Neural cell (in vitro differentiated cells): ENCODE data around the gene THAP4. TPM values are rescaled to one million over a fixed set of nuclear protein-coding genes. Genes with fewer than 3 reads are reported as not detected.

ENCODE experiments used
- H2AFZ ChIP-seq: fragments of 200-600, 300-800 bp; sonication (generic), shearing (Covaris generic); 2 replicates; pipeline ENCODE4 v1.6.0; 2014; ENCODE audit warnings: low read depth, mild to moderate bottlenecking, antibody characterized with exemption, low read length, moderate library complexity
- H3F3A ChIP-seq: fragments of 200-600 bp; shearing (Covaris generic); 2 replicates; pipeline ENCODE4 v1.6.1; 2016; ENCODE audit warnings: mild to moderate bottlenecking, moderate library complexity, mixed read lengths, antibody characterized with exemption, low read length; ENCODE audit not compliant: insufficient read depth, poor library complexity, severe bottlenecking
- H3K27ac ChIP-seq: fragments of 200-600, 300-800 bp; sonication (generic), shearing (Covaris generic); 2 replicates; pipeline ENCODE4 v1.5.1; 2014; ENCODE audit warnings: mild to moderate bottlenecking, low read length, moderate library complexity
- H3K27me3 ChIP-seq: fragments of 300-800, 200-600 bp; sonication (generic), shearing (Covaris generic); 2 replicates; pipeline ENCODE4 v1.6.0; 2014; ENCODE audit warnings: mild to moderate bottlenecking, low read depth, low read length, moderate library complexity; ENCODE audit not compliant: insufficient read depth
- H3K36me3 ChIP-seq: fragments of 300-800, 200-600 bp; sonication (generic), shearing (Covaris generic); 2 replicates; pipeline ENCODE4 v1.5.1; 2014; ENCODE audit warnings: mild to moderate bottlenecking, antibody characterized with exemption, low read length, moderate library complexity; ENCODE audit not compliant: insufficient read depth
- H3K4me2 ChIP-seq: fragments of 300-800, 200-600 bp; sonication (generic), shearing (Covaris generic); 2 replicates; pipeline ENCODE4 v1.6.0; 2014; ENCODE audit warnings: mild to moderate bottlenecking, low read length
- H3K4me3 ChIP-seq: fragments of 300-800, 200-600 bp; sonication (generic), shearing (Covaris generic); 2 replicates; pipeline ENCODE4 v1.5.1; 2014; ENCODE audit warnings: mild to moderate bottlenecking, low read length, moderate library complexity
- H3K79me2 ChIP-seq: fragments of 200-600 bp; shearing (Covaris generic); replicated peaks from 2 replicates; pipeline ENCODE4 v1.6.0; 2014; ENCODE audit warnings: mild to moderate bottlenecking, low read length, moderate library complexity; ENCODE audit not compliant: insufficient read depth
- H3K9ac ChIP-seq: fragments of 300-800, 200-600 bp; sonication (generic), shearing (Covaris generic); 2 replicates; pipeline ENCODE4 v1.6.1; 2016; ENCODE audit warnings: mild to moderate bottlenecking, low read length, mixed read lengths
- H3K9me2 ChIP-seq: fragments of 200-600 bp; shearing (Covaris generic); 2 replicates; pipeline ENCODE4 v1.6.1; 2016; ENCODE audit warnings: mild to moderate bottlenecking, low read length, mixed read lengths; ENCODE audit not compliant: insufficient read depth
- H3K9me3 ChIP-seq: fragments of 200-600, 300-800 bp; sonication (generic), shearing (Covaris generic); 2 replicates; pipeline ENCODE4 v1.6.1; 2016; ENCODE audit warnings: mild to moderate bottlenecking, mixed run types, low read length, moderate library complexity, mixed read lengths
- H4K20me1 ChIP-seq: fragments of 200-600 bp; shearing (Covaris generic); 2 replicates; pipeline ENCODE4 v1.6.1; 2016; ENCODE audit warnings: mild to moderate bottlenecking, mixed run types; ENCODE audit not compliant: insufficient read depth
- CTCF ChIP-seq: fragments of 450-650 bp; IDR thresholded peaks from 2 replicates; pipeline ENCODE4 v1.5.1; 2014; ENCODE audit warnings: antibody characterized with exemption, mild to moderate bottlenecking, moderate library complexity; ENCODE audit not compliant: poor library complexity, severe bottlenecking
- EP300 ChIP-seq: fragments of 450-650 bp; conservative IDR thresholded peaks from 2 replicates; pipeline ENCODE4 v1.6.1; 2014; ENCODE audit warnings: antibody characterized with exemption, mild to moderate bottlenecking, moderate library complexity; ENCODE audit not compliant: poor library complexity, severe bottlenecking
- EZH2 ChIP-seq: fragments of 200-600, 300-800 bp; shearing (Covaris generic), sonication (generic); IDR thresholded peaks from 2 replicates; pipeline ENCODE4 v1.6.1; 2014; ENCODE audit warnings: antibody characterized with exemption, low read length, borderline replicate concordance, mild to moderate bottlenecking; ENCODE audit not compliant: insufficient read depth, poor library complexity, severe bottlenecking
- MXI1 ChIP-seq: fragments of 450-650 bp; conservative IDR thresholded peaks from 2 replicates; pipeline ENCODE4 v1.6.1; 2014; ENCODE audit warnings: antibody characterized with exemption, mild to moderate bottlenecking; ENCODE audit not compliant: poor library complexity, severe bottlenecking
- POLR2AphosphoS5 ChIP-seq: IDR thresholded peaks from 2 replicates; pipeline ENCODE4 v1.6.1; 2012
- RAD21 ChIP-seq: fragments of 450-650 bp; conservative IDR thresholded peaks from 2 replicates; pipeline ENCODE4 v1.6.1; 2014; ENCODE audit warnings: antibody characterized with exemption, mild to moderate bottlenecking, moderate library complexity
- SMC3 ChIP-seq: fragments of 450-650 bp; conservative IDR thresholded peaks from 2 replicates; pipeline ENCODE4 v1.6.1; 2014; ENCODE audit warnings: antibody characterized with exemption, mild to moderate bottlenecking, moderate library complexity; ENCODE audit not compliant: poor library complexity
- TAF1 ChIP-seq: IDR thresholded peaks from 2 replicates; pipeline ENCODE4 v1.6.1; 2012; ENCODE audit warnings: low read depth
- polyA plus RNA-seq: library from polyadenylated mRNA; depleted of rRNA; stranded (reverse); fragments of >200 nt; gene quantifications from 2 replicates; pipeline ENCODE4 v1.2.3, GENCODE V29; 2014
- TF ChIP-seq, protein P1 (sequence below): IDR thresholded peaks from 2 replicates; pipeline ENCODE4 v1.6.1; 2012; ENCODE audit warnings: borderline replicate concordance

Gene THAP4
- polyA plus RNA-seq, 1 donor from 2014 or later = 30.8 TPM

GRCh38 chr2:241668839-241669238, 31.9 kb upstream of the THAP4 start:
- Histone ChIP-seq H3K9me3 (no peaks in the 10 kb centered on the region), H3K27me3 (no peaks in the 10 kb centered on the region), H3F3A (no peaks in the 10 kb centered on the region), H3K9ac (no peak overlapping the region), H2AFZ (no peak overlapping the region), H3K4me3 (no peak overlapping the region), H3K4me2 (no peak overlapping the region), H3K27ac (no peak overlapping the region), H4K20me1 (no peaks in the 10 kb centered on the region), H3K79me2 (no peaks in the 10 kb centered on the region), H3K36me3 (peaks cover 6% of the 10 kb centered on the region), H3K9me2 (no peaks in the 10 kb centered on the region)
- TF ChIP-seq CTCF = no peak

GRCh38 chr2:241668354-241668753, 31.4 kb upstream of the THAP4 start:
- H3K9me3 ChIP-seq = no peaks in the 10 kb centered on the region
- no peak for TF ChIP-seq MXI1
- no peak for TF ChIP-seq EZH2
- TF ChIP-seq, protein P1, sequence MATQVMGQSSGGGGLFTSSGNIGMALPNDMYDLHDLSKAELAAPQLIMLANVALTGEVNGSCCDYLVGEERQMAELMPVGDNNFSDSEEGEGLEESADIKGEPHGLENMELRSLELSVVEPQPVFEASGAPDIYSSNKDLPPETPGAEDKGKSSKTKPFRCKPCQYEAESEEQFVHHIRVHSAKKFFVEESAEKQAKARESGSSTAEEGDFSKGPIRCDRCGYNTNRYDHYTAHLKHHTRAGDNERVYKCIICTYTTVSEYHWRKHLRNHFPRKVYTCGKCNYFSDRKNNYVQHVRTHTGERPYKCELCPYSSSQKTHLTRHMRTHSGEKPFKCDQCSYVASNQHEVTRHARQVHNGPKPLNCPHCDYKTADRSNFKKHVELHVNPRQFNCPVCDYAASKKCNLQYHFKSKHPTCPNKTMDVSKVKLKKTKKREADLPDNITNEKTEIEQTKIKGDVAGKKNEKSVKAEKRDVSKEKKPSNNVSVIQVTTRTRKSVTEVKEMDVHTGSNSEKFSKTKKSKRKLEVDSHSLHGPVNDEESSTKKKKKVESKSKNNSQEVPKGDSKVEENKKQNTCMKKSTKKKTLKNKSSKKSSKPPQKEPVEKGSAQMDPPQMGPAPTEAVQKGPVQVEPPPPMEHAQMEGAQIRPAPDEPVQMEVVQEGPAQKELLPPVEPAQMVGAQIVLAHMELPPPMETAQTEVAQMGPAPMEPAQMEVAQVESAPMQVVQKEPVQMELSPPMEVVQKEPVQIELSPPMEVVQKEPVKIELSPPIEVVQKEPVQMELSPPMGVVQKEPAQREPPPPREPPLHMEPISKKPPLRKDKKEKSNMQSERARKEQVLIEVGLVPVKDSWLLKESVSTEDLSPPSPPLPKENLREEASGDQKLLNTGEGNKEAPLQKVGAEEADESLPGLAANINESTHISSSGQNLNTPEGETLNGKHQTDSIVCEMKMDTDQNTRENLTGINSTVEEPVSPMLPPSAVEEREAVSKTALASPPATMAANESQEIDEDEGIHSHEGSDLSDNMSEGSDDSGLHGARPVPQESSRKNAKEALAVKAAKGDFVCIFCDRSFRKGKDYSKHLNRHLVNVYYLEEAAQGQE = no peak
- no peak for TF ChIP-seq CTCF
- no peak for TF ChIP-seq POLR2AphosphoS5
- no peak for TF ChIP-seq RAD21
- no peak for TF ChIP-seq EP300
- no peak for TF ChIP-seq TAF1
- TF ChIP-seq SMC3 = no peak
- H3K9ac ChIP-seq = no peak overlapping the region
- H3K36me3 ChIP-seq = peaks cover 6% of the 10 kb centered on the region
- H4K20me1 ChIP-seq = no peaks in the 10 kb centered on the region
- H3F3A ChIP-seq = no peaks in the 10 kb centered on the region
- no peak overlapping the region for H3K27ac ChIP-seq
- no peak overlapping the region for H3K4me2 ChIP-seq
- H2AFZ ChIP-seq = no peak overlapping the region
- H3K9me2 ChIP-seq = no peaks in the 10 kb centered on the region
- no peaks in the 10 kb centered on the region for H3K27me3 ChIP-seq
- H3K79me2 ChIP-seq = no peaks in the 10 kb centered on the region
- H3K4me3 ChIP-seq = no peak overlapping the region
